Right lung (tissue), 5 donors: ENCODE data around the gene ADK. TPM values are rescaled to one million over a fixed set of nuclear protein-coding genes. Genes with fewer than 3 reads are reported as not detected.

Source experiments
- DNase-seq, 2 donors: peaks; one replicate each; pipeline ENCODE4 v3.0.0-alpha.2; 2013
- polyA plus RNA-seq, 5 donors: library from polyadenylated mRNA; unstranded; fragments of 120-200 nt; gene quantifications; one replicate each; pipeline versions ENCODE4 v1.2.1 to v1.2.3, GENCODE V29; 2013; ENCODE audit warnings: inconsistent platforms in 1 of 5, low replicate concordance in 1 of 5; ENCODE audit not compliant: insufficient read length in 5 of 5, insufficient read depth in 1 of 5

The ADK gene
- polyA plus RNA-seq, 5 donors = 44.0 to 74.0 (median 58.8) TPM

- DNase-seq = peak; percentile 58 to 68
Measured at GRCh38 chr10:74598891-74599566, 448.0 kb downstream of the ADK start.

DNA sequence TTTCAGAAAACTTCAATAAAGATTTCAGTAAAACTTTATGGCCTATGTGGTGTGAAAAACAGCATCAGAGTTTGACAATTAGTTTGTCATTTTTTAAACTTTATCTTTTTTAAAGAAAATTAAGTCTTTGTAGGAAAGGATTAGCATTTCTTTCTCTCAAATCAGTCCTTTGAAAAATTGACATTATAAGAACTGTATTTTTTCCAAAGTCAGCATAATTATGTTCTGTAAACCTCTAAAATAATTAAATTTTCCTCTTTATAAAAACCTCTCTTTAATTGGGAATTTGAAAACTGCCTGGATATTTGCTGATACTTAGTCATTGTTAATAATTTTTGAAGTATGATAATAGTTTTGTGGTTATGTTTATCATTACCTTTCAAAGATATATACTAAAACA lies 448.7 kb downstream of the ADK start:
- DNase-seq = no peak

- no peak for DNase-seq
Measured at GRCh38 chr10:74600170-74600569, 449.1 kb downstream of the ADK start.

GRCh38 chr10:74602576-74602975 lies 451.6 kb downstream of the ADK start:
- no peak for DNase-seq

GRCh38 chr10:74610299-74610698 lies 459.3 kb downstream of the ADK start:
- DNase-seq = no peak

- DNase-seq = no peak
Measured at GRCh38 chr10:74612195-74612594, 461.2 kb downstream of the ADK start.

GRCh38 chr10:74620626-74621025 lies 469.6 kb downstream of the ADK start:
- DNase-seq = no peak

DNA sequence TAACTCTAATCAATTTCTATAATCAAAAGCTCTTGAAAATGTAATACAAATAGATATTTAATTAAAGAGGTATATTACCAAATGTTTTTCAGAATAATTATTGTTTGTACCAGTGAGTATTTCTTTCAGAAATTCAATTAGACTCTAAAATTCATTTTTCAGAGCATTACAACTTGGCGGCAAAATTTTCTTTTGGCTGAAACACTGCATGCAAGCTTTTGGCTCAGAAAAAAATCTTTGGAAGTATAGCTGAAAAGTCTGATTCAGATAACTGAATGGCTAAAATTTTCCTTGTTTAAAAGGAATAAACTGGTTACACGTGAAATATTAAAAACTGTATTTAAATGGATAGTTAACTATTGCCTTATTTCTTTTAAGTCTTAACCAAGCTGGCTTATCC lies 472.8 kb downstream of the ADK start:
- DNase-seq = no peak

DNA sequence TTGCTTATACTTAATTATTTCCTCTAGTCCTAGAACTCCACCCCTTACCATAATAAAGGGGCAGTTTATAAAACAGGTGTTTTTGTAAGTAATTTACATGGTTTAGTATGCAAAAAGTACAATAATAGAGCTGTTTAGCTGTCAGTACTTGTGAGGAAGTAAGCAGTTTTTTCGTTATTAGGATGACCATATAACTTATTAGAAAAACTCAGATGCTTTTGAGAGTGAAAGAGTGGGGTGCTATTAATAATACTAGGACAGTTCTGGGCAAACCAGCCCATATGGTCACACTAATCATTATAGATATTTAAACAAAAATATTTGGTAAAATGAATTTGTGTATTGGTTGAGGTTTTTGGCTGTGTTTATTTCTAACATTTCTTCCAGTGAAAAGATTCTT lies 473.5 kb downstream of the ADK start:
- no peak for DNase-seq

DNA sequence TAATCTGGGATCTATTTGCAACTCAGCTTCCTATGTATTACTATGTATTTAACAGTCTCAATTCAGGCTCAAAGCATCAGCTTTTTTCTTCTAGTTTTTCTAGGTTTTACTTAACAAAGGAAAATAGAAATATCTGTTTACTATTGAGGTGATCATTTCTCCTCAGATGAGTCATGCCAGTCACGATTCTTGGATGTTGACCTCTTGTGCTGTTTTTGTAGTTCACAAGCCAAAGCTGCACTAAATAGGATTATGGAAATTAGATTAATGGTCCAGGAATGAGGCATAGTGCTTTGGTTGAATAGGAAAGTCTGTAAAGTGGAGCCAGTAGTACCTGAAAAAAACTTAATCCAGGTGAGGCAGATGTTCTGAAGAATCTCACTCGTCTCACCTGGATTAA lies 477.1 kb downstream of the ADK start:
- DNase-seq = no peak

- DNase-seq = no peak
Measured at GRCh38 chr10:74634995-74635536, 484.0 kb downstream of the ADK start.

- DNase-seq = no peak
Measured at GRCh38 chr10:74635655-74636054, 484.6 kb downstream of the ADK start.

DNA sequence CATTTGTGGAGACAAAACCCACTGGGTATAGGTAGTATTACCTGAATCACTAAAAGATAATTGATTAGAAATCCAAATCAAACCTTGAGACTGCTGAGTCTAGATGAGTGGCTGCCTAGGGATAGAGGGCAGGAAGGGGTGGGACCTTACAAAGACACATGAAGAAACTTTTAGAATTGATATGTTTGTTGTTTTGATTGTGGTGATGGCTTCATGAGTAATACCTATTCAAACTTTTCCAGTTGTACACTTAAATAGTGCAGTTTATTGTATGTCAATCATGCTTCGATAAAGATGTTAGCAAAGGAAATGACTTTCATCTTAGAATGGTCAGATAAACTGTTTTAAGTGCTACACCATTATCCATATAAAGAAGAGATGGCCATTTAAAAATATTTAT lies 486.7 kb downstream of the ADK start:
- no peak for DNase-seq

DNA sequence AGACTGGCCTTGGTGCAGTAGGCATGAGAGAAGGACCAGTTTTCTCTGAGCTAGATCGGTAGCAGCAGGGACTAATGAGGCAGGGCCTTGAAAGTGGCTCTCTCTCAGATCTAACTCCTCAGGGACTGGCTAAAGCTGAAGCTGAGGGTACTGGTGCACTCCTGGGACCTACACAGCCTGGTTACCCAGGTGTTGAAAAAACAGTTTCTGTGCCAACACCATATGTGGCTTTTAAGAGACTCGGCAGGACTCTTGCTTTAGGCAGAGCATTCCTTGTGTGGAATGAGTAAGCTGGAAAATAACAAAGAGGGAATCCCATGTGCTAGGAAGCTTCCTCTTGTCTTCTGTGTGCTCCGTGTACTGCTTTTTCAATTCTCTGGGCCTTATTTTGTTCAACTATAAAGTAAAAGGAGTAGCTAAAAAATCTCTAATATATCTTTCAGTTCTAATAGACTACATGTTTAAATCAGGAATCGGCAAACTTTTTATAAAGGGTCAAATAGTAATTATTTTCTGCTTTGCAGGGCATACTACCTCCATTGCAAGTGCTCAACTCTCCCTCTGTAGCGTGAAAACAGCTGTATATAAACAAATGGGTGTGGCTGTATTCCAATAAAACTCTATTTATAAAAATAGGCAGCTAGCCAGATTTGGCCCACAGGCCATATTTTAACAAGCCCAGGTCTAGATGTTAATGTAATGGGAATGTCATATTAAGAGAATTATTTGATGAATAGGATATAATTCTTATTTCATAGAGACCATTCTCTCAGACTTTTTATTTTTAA lies 489.3 kb downstream of the ADK start:
- peak in 1 of 2 donors; percentile 4 for DNase-seq

GRCh38 chr10:74641659-74642058 lies 490.6 kb downstream of the ADK start:
- no peak for DNase-seq

- no peak for DNase-seq
Measured at GRCh38 chr10:74642901-74643595, 492.0 kb downstream of the ADK start.

DNA sequence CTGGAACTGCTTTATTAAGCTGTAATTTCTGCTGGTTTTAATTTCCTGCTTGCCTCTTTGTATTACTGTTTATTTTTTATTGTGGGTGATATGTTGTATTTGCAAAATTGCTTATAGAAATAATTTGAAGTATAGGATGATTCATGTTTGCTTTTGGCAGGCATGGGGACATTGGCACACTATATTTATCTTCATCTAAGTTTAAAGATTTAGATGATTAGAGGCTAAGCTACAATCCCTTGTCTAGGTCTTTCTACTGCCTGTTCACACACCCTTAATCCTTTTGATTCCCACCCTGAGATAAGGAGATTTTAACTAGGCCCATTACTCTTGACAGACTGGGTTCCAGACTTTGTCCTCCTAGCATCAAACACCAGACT lies 492.6 kb downstream of the ADK start:
- no peak for DNase-seq

GRCh38 chr10:74644738-74645137 lies 493.7 kb downstream of the ADK start:
- no peak for DNase-seq

DNA sequence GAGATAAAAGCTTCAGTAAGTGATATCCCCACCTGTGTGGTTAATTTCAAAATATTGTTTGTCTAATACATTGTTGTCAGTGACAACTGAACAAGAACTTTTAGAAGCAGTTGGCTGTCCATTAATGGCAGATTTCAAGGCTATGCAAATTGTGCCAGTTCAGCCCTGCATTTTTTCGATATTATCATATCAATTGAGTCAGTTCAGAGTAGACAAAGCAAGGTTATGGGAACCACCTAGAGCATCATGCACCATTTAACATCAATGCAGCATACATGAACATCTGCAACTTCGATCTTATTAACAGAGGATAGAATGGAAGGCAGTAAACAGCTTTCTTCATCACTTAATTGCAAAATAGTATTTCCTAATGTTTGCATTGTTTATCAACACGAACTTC lies 494.7 kb downstream of the ADK start:
- no peak for DNase-seq

DNA sequence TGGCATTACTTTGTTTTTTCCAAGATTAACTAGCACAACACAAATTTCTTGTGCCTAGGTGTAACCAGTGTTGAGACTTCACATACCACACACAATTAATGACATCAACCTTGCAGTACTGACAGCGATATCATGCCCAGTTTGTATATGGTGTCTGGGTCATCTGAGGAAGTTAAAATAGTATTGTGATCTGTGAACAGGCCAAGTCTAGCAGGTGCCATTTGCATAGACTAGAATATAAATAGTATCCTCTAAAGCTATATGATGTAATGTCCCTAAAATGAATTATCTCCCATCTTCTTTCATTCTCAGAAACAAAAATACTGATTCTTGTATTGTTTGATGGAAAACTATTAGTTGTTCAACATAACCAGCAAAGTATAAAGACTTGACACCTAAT lies 499.6 kb downstream of the ADK start:
- no peak for DNase-seq

DNA sequence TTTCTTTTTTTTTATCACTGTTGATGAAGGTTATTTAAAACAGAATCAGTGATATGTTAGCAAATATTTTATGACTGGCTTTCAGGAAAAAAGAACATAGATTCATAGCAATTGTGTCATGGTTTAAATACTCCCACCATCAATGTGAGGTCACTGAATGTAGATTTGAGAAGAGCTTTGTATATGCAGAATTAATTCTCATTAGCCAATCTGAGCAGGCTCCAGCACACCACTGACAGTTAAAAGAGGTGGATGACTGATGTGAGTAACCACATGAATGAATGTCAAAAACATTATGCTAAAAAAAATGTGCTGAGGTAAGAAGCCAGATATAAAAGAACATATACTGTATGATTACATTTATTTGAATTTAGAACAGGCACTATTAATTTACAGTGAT lies 500.5 kb downstream of the ADK start:
- no peak for DNase-seq

- no peak for DNase-seq
Measured at GRCh38 chr10:74652664-74653063, 501.6 kb downstream of the ADK start.

GRCh38 chr10:74658511-74658910 lies 507.5 kb downstream of the ADK start:
- DNase-seq = no peak
